Subcutaneous adipose tissue (tissue), 4 donors: ENCODE measurements around the gene PIK3R5. TPM values are rescaled to one million over a fixed set of nuclear protein-coding genes. Genes with fewer than 3 reads are reported as not detected.

Source experiments
- total RNA-seq, 4 donors: library from RNA; depleted of rRNA; stranded (reverse); fragments of >200 nt; gene quantifications; one replicate each; pipeline ENCODE4 v1.1.0, GENCODE V29; 2016
- TF ChIP-seq, protein P1 (sequence below): fragments of 450-650 bp; IDR thresholded peaks from one replicate; pipeline ENCODE4 v1.5.1; 2016; ENCODE audit warnings: low read depth, mild to moderate bottlenecking, control low read depth, antibody characterized with exemption, moderate library complexity

PIK3R5 gene
- total RNA-seq, 4 donors from 2014 or later, result 12.2 to 56.9 (median 25.5) TPM

DNA sequence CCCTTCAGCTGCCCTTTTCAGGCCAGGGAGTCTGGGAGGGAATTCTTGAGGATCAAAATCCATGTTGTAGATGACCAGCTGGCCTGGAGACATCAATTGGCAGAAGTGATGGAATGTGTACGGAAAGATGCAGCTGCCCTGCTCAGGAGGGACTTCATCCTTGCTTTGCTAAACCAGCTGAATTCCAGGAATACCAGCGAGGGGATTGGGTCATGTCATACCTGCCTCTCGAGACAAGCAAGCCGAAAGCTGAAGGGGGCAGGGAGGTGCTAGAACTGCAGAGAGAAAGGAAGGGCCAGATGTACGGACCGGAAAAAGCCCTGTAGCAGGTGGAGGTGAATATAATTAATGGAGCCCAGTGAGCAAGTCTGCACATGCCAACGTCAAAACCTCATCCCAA, 30.2 kb upstream of the PIK3R5 start:
- TF ChIP-seq, protein P1, sequence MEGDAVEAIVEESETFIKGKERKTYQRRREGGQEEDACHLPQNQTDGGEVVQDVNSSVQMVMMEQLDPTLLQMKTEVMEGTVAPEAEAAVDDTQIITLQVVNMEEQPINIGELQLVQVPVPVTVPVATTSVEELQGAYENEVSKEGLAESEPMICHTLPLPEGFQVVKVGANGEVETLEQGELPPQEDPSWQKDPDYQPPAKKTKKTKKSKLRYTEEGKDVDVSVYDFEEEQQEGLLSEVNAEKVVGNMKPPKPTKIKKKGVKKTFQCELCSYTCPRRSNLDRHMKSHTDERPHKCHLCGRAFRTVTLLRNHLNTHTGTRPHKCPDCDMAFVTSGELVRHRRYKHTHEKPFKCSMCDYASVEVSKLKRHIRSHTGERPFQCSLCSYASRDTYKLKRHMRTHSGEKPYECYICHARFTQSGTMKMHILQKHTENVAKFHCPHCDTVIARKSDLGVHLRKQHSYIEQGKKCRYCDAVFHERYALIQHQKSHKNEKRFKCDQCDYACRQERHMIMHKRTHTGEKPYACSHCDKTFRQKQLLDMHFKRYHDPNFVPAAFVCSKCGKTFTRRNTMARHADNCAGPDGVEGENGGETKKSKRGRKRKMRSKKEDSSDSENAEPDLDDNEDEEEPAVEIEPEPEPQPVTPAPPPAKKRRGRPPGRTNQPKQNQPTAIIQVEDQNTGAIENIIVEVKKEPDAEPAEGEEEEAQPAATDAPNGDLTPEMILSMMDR, result no peak

GRCh38 chr17:8994319-8994718, 28.8 kb upstream of the PIK3R5 start:
- TF ChIP-seq, protein P1, result no peak

DNA sequence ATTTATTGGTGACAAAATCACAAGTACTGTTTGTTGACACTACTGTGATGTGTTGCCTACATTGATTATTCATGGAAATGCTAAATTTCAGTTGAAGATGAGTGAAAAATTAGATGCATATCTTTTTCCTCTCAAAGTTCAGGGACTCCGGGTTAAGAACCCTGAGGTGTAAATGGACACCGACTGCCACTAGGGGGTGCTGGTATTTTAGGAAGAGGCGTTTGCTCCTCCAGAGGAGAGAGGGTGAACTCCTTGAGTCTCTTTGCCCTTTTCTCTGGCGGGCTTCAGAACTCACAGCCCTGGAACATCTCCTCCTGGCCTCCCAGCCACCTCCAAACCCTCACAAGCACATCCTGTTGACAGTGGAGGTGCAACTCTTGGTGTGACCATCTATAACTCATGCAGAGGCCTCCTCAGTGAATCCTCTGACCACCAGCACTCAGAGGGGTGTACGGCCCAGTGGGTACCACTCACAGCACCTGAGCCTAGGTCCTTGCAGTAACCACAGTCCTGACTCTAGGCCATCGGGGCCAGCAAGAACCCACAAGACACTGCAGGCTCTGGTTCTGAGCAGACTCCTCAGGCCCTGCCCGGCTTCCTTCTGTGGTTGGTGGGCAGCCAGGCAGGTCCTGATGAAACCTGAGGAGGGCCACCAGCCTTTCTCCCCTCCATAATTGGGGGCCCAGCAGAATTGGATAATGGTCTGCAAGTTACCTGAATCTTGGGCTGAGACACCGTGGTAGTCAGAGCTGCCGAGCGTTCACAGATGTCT, 26.2 kb upstream of the PIK3R5 start:
- TF ChIP-seq, protein P1, result no peak

DNA sequence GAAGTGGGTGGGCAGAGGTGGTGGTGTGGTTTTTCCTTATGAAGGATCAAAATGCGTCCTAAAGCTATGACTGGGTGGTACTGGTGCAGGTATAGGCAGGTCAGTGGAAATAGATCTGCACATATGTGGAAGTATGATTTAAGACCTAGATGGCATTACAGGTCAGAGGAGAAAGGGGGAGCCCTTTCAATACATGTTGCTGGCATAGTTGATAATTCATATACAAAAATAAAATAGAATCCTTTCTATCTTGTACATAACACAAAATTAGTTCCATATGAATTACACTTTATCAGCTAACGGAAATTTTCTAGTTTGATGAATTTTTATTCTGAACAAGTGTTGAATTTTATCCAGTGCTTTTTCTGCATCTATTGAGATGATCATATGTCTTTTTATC, 20.8 kb upstream of the PIK3R5 start:
- TF ChIP-seq, protein P1, result no peak

- TF ChIP-seq, protein P1, result no peak
Measured at GRCh38 chr17:8985054-8985701, 19.7 kb upstream of the PIK3R5 start.

GRCh38 chr17:8981443-8981842, 15.9 kb upstream of the PIK3R5 start:
- TF ChIP-seq, protein P1, result no peak

- TF ChIP-seq, protein P1, result no peak
Measured at GRCh38 chr17:8979715-8980114, 14.2 kb upstream of the PIK3R5 start.
